H9 (cell line): Measurements from ENCODE around the gene SRPK1. TPM values are rescaled to one million over a fixed set of nuclear protein-coding genes. Genes with fewer than 3 reads are reported as not detected.

ENCODE experiments used
- DNase-seq: peaks from one replicate; pipeline ENCODE4 v3.0.0-alpha.2; 2017
- H2AFZ ChIP-seq: one replicate; pipeline ENCODE4 v1.6.1; 2013; ENCODE audit warnings: mild to moderate bottlenecking, low read length, control low read depth, moderate library complexity
- H2AK5ac ChIP-seq: 2 replicates; pipeline ENCODE4 v1.6.1; 2013; ENCODE audit warnings: low read length, control low read depth, mixed read lengths; ENCODE audit not compliant: insufficient read length
- H2BK120ac ChIP-seq: one replicate; pipeline ENCODE4 v1.6.1; 2013; ENCODE audit warnings: low read depth, mild to moderate bottlenecking, low read length, control low read depth, inconsistent platforms; ENCODE audit not compliant: poor library complexity, severe bottlenecking
- H2BK12ac ChIP-seq: 2 replicates; pipeline ENCODE4 v1.6.1; 2013; ENCODE audit warnings: low read length, control low read depth, mixed read lengths, low read depth; ENCODE audit not compliant: insufficient read length
- H2BK15ac ChIP-seq: 2 replicates; pipeline ENCODE4 v1.6.1; 2013; ENCODE audit warnings: low read depth, low read length, control low read depth
- H2BK20ac ChIP-seq: one replicate; pipeline ENCODE4 v1.6.1; 2013; ENCODE audit warnings: low read depth, mild to moderate bottlenecking, low read length, control low read depth, inconsistent platforms; ENCODE audit not compliant: poor library complexity, severe bottlenecking
- H2BK5ac ChIP-seq: 2 replicates; pipeline ENCODE4 v1.6.1; 2013; ENCODE audit warnings: low read length, control low read depth, mixed read lengths; ENCODE audit not compliant: insufficient read length
- H3K14ac ChIP-seq: 2 replicates; pipeline ENCODE4 v1.6.1; 2013; ENCODE audit warnings: low read length, control low read depth; ENCODE audit not compliant: insufficient read depth
- H3K18ac ChIP-seq: 2 replicates; pipeline ENCODE4 v1.6.1; 2013; ENCODE audit warnings: low read depth, mild to moderate bottlenecking, mixed read lengths, low read length, control low read depth; ENCODE audit not compliant: insufficient read length
- H3K23ac ChIP-seq: 2 replicates; pipeline ENCODE4 v1.6.1; 2013; ENCODE audit warnings: low read length, control low read depth, mixed read lengths, low read depth; ENCODE audit not compliant: insufficient read length
- H3K23me2 ChIP-seq: 2 replicates; pipeline ENCODE4 v1.6.1; 2013; ENCODE audit warnings: low read depth, mild to moderate bottlenecking, mixed read lengths, low read length, control low read depth; ENCODE audit not compliant: insufficient read length, poor library complexity, severe bottlenecking
- H3K27ac ChIP-seq: 2 replicates; pipeline ENCODE4 v1.5.1; 2013; ENCODE audit warnings: low read length, control low read depth, mixed read lengths, low read depth; ENCODE audit not compliant: insufficient read length
- H3K27me3 ChIP-seq: 2 replicates; pipeline ENCODE4 v1.6.1; 2013; ENCODE audit warnings: low read length, control low read depth, inconsistent platforms; ENCODE audit not compliant: insufficient read depth
- H3K4ac ChIP-seq: 2 replicates; pipeline ENCODE4 v1.6.1; 2013; ENCODE audit warnings: low read depth, mild to moderate bottlenecking, control low read depth, inconsistent platforms, low read length, moderate library complexity
- H3K4me1 ChIP-seq: 2 replicates; pipeline ENCODE4 v1.6.1; 2013; ENCODE audit warnings: low read length, control low read depth, inconsistent platforms; ENCODE audit not compliant: insufficient read depth
- H3K4me2 ChIP-seq: 2 replicates; pipeline ENCODE4 v1.6.1; 2013; ENCODE audit warnings: low read length, control low read depth, mixed read lengths; ENCODE audit not compliant: insufficient read length, insufficient read depth
- H3K56ac ChIP-seq: 2 replicates; pipeline ENCODE4 v1.6.1; 2013; ENCODE audit warnings: low read depth, mild to moderate bottlenecking, mixed read lengths, low read length, control low read depth; ENCODE audit not compliant: insufficient read length
- H3K79me1 ChIP-seq: 2 replicates; pipeline ENCODE4 v1.6.1; 2013; ENCODE audit warnings: low read depth, mild to moderate bottlenecking, moderate library complexity, low read length, control low read depth, inconsistent platforms; ENCODE audit not compliant: insufficient read depth, poor library complexity, severe bottlenecking
- H3K79me2 ChIP-seq: 2 replicates; pipeline ENCODE4 v1.6.1; 2013; ENCODE audit warnings: low read length, control low read depth, inconsistent platforms; ENCODE audit not compliant: insufficient read depth
- H3K9ac ChIP-seq: 2 replicates; pipeline ENCODE4 v1.6.1; 2013; ENCODE audit warnings: low read length, control low read depth, mixed read lengths; ENCODE audit not compliant: insufficient read length; ENCODE audit errors: extremely low read depth
- H3K9me3 ChIP-seq: one replicate; pipeline ENCODE4 v1.6.1; 2013; ENCODE audit warnings: low read depth, low read length, inconsistent platforms; ENCODE audit not compliant: control insufficient read depth
- H3T11ph ChIP-seq: one replicate; pipeline ENCODE4 v1.6.1; 2013; ENCODE audit warnings: mild to moderate bottlenecking, low read length, control low read depth, inconsistent platforms
- H4K20me1 ChIP-seq: one replicate; pipeline ENCODE4 v1.6.1; 2013; ENCODE audit not compliant: control insufficient read depth, insufficient read length, insufficient read depth
- H4K5ac ChIP-seq: 2 replicates; pipeline ENCODE4 v1.6.1; 2013; ENCODE audit warnings: low read depth, mild to moderate bottlenecking, mixed read lengths, low read length, control low read depth; ENCODE audit not compliant: insufficient read length
- H4K8ac ChIP-seq: replicated peaks from 2 replicates; pipeline ENCODE4 v1.6.1; 2013; ENCODE audit warnings: low read length, control low read depth, mixed read lengths, low read depth; ENCODE audit not compliant: insufficient read length
- H4K91ac ChIP-seq: 2 replicates; pipeline ENCODE4 v1.6.1; 2013; ENCODE audit warnings: low read depth, mild to moderate bottlenecking, moderate library complexity, mixed read lengths, low read length, control low read depth; ENCODE audit not compliant: insufficient read length
- H3K27ac Mint-ChIP-seq, 3 experiments: 2 replicates in 2 of 3; 3 replicates in 1 of 3; pipeline ENCODE4 v1.8.0; 2020 to 2021; ENCODE audit warnings: mixed read lengths in 3 of 3, mild to moderate bottlenecking in 1 of 3, moderate library complexity in 1 of 3
- H3K27me3 Mint-ChIP-seq: 2 replicates; pipeline ENCODE4 v1.8.0; 2021; ENCODE audit warnings: low read depth, mild to moderate bottlenecking, moderate library complexity, mixed read lengths
- H3K36me3 Mint-ChIP-seq, 3 experiments: 2 replicates in 2 of 3; 3 replicates in 1 of 3; pipeline ENCODE4 v1.8.0; 2020 to 2021; ENCODE audit warnings: low read depth in 3 of 3, mixed read lengths in 3 of 3; ENCODE audit not compliant: insufficient read depth in 1 of 3
- H3K4me1 Mint-ChIP-seq, 2 experiments: 2 replicates each; pipeline ENCODE4 v1.8.0; 2020; ENCODE audit warnings: mixed read lengths in 2 of 2
- H3K4me3 Mint-ChIP-seq, 2 experiments: 2 replicates in 1 of 2; 3 replicates in 1 of 2; pipeline ENCODE4 v1.8.0; 2020 to 2021; ENCODE audit warnings: mild to moderate bottlenecking in 2 of 2, mixed read lengths in 2 of 2, moderate library complexity in 1 of 2
- H3K9me3 Mint-ChIP-seq, 2 experiments: 2 replicates in 1 of 2; 3 replicates in 1 of 2; pipeline ENCODE4 v1.8.0; 2020; ENCODE audit warnings: mild to moderate bottlenecking in 2 of 2, mixed read lengths in 2 of 2, moderate library complexity in 1 of 2
- WGBS: extraction: QIAGEN DNeasy Blood & Tissue Kit; methylation state at CpG from one replicate; pipeline ENCODE4 v1.1.7; 2013; ENCODE audit warnings: missing lambda C conversion rate, low lambda C conversion rate, mixed read lengths; ENCODE audit not compliant: insufficient read length; ENCODE audit errors: extremely low coverage; 5-methylcytosine and 5-hydroxymethylcytosine counted together
- total RNA-seq: library from RNA; stranded (reverse); gene quantifications from 2 replicates; pipeline ENCODE4 v1.2.1, GENCODE V29; 2021
- TF ChIP-seq, protein P1 (sequence below): fragments of 200-600 bp; sonication (generic); conservative IDR thresholded peaks from 3 replicates; pipeline ENCODE4 v1.8.0; 2021; ENCODE audit warnings: antibody characterized with exemption, mild to moderate bottlenecking

Gene SRPK1
- total RNA-seq, 1 experiment from 2014 or later, result 93.2 TPM

DNA sequence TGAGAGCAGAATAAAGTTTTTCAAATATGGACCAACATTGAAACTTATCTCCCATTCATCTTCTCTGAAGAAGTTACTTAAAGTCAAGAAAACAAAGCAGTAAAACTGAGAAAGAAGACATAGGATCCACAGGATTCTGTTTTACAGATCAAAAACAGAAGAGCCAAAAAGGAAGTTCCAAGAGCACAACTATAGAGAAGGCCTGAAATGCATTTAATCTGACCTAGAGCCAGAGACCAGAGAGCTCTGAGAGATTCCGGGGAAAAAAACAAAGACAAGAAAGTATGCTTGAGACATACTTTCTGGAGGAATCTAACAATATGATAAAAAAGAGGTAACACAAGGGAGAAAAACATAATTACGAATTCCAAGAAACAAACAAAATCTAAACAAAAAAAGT is 26.1 kb downstream of the SRPK1 start:
- peak overlapping the region; percentile 12 to 86 (median 74); a peak in 5 of 7 replicates for H3K27ac Mint-ChIP-seq
- no peak overlapping the region for H2AFZ ChIP-seq
- WGBS, result no CpG with 5 or more reads among the region's 2 CpGs
- DNase-seq, result no peak
- H3K4me3 Mint-ChIP-seq, result no peak overlapping the region; a peak in 1 of 5 replicates
- H3K36me3 Mint-ChIP-seq, result peaks cover 9 to 29% (median 21%) of the 10 kb centered on the region in 3 experiments; a peak in 6 of 7 replicates
- H3K79me1 ChIP-seq, result peaks cover 6% of the 10 kb centered on the region
- no peaks in the 10 kb centered on the region; the same call in 1 of the 2 replicates for H3K27me3 Mint-ChIP-seq
- H3K27ac ChIP-seq, result no peak overlapping the region
- H2BK120ac ChIP-seq, result no peak overlapping the region
- no peak overlapping the region for H3K23ac ChIP-seq
- H2AK5ac ChIP-seq, result no peak overlapping the region
- H3K14ac ChIP-seq, result no peak overlapping the region
- H3K4me1 ChIP-seq, result 0 out of 2 replicates have a peak, but pooled peaks cover 7% of the 10 kb centered on the region
- H4K8ac ChIP-seq, result no peak overlapping the region
- H3K4me1 Mint-ChIP-seq, result peaks cover 22 to 30% of the 10 kb centered on the region in 2 experiments
- no peaks in the 10 kb centered on the region for H3K9me3 Mint-ChIP-seq
- no peak overlapping the region for H3K4me2 ChIP-seq
- no peak overlapping the region for H3K56ac ChIP-seq
- no peaks in the 10 kb centered on the region for H3K23me2 ChIP-seq
- H2BK15ac ChIP-seq, result no peak overlapping the region
- no peaks in the 10 kb centered on the region for H3K9me3 ChIP-seq
- no peak overlapping the region for H2BK20ac ChIP-seq
- H3K9ac ChIP-seq, result no peak overlapping the region
- H3K79me2 ChIP-seq, result peaks cover 16% of the 10 kb centered on the region; the same call in 1 of the 2 replicates
- H4K5ac ChIP-seq, result no peak overlapping the region
- TF ChIP-seq, protein P1, sequence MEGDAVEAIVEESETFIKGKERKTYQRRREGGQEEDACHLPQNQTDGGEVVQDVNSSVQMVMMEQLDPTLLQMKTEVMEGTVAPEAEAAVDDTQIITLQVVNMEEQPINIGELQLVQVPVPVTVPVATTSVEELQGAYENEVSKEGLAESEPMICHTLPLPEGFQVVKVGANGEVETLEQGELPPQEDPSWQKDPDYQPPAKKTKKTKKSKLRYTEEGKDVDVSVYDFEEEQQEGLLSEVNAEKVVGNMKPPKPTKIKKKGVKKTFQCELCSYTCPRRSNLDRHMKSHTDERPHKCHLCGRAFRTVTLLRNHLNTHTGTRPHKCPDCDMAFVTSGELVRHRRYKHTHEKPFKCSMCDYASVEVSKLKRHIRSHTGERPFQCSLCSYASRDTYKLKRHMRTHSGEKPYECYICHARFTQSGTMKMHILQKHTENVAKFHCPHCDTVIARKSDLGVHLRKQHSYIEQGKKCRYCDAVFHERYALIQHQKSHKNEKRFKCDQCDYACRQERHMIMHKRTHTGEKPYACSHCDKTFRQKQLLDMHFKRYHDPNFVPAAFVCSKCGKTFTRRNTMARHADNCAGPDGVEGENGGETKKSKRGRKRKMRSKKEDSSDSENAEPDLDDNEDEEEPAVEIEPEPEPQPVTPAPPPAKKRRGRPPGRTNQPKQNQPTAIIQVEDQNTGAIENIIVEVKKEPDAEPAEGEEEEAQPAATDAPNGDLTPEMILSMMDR, result no peak
- no peak overlapping the region for H3K4ac ChIP-seq
- H3T11ph ChIP-seq, result no peak overlapping the region
- H3K27me3 ChIP-seq, result no peaks in the 10 kb centered on the region
- H2BK12ac ChIP-seq, result no peak overlapping the region
- H4K91ac ChIP-seq, result no peak overlapping the region
- no peak overlapping the region for H3K18ac ChIP-seq
- no peaks in the 10 kb centered on the region for H4K20me1 ChIP-seq
- H2BK5ac ChIP-seq, result no peak overlapping the region
